Cerebellar cortex (tissue), 1 donor: Measurements from ENCODE around the gene SEC24D.
"Not testable (repeated sequence)": the region's sequence is repeated elsewhere in the genome, so short reads cannot be mapped to it uniquely, and the experiment has no call there.

Experiments used
- DNase-seq: peaks from one replicate; pipeline ENCODE4 v3.0.0-alpha.2; 2015; ENCODE audit warnings: low spot score

SEC24D gene

GRCh38 chr4:118811832-118812231 is 24.1 kb downstream of the SEC24D start:
- no peak for DNase-seq

DNA sequence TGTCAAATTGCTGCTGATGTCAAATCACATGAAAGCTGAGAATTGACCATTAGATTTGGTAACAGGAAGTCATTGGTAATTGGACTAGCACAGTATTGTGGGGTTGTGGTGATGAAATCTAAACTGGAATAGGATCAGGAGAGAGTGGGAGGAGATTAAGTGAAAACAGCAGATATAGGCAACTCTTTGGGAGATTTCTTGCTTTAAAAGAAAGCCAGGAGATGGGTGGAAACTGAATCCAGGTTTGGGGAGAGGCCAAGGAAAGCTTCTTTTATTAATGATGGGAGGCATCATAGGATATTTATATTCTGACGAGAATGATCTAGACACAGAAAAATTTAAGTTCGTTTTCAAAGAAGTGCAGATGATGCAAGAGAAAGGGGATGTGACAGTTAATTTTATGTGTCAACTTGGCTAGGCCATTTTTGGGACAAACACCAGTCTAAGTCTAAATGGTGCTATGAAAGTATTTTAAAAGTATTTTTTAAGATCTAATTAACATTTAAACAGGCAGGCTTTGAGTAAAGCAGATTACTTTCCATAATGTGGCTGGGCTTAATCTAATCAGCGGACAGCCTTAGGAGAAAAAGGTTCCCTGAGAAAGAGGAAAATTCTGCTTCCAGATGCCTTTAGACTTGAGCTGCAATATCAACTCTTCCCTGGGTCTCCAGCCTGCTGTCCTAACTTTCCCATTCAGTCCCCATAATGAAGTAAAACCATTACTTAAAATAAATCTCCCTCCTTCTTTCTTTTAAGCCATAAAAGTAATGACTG is 24.7 kb downstream of the SEC24D start:
- no peak for DNase-seq

DNA sequence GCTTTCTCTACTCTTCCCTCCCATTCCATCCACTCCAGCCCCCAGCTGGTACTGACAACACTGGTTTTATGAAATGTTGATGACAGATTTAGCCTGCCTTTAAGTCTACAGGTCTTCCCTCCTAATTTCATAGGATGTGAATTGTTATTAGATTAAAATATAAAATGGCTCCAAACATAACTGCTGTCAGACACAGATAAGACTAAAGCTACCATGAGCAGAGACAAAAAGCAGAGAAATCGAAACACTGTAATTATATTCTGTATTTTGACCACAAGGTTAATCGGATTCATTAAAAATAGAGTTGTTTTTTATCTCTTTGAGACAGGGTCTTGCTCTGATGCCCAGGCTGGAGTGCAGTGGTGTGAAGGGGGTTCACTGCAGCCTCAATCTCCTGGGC is 28.3 kb downstream of the SEC24D start:
- no peak for DNase-seq

GRCh38 chr4:118803253-118803652 is 32.7 kb downstream of the SEC24D start:
- no peak for DNase-seq

DNA sequence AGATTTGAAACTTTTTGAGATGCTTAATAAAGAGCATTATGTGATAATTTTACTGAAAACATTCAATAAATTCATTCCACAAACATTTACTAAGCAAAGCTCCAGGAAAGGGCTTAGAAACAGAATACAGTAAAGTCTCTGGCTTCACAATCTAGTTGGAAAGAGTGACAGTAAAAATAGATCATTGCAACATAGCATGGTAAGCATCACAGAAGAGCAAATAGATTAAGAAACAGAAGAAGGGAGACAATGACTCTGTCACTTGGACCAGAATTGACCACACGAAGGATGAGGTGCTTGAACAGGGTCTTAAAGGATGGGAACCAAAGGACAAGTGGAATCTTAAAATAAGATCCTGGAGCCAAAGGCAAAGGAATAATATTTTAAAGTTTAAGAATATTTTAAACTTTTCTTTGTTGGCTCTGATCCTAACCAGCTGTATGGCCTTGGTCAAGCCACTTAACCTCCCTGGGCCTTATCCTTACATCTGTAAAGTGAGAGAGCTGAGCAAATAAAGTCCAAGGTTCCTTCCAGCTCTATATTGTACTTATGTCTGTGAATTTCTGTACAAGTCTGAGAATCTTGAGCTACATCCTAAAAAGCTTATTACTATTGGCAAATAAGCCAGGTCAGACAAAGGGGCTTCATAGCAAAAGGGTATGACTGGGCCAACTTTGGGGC is 33.9 kb downstream of the SEC24D start:
- no peak for DNase-seq

DNA sequence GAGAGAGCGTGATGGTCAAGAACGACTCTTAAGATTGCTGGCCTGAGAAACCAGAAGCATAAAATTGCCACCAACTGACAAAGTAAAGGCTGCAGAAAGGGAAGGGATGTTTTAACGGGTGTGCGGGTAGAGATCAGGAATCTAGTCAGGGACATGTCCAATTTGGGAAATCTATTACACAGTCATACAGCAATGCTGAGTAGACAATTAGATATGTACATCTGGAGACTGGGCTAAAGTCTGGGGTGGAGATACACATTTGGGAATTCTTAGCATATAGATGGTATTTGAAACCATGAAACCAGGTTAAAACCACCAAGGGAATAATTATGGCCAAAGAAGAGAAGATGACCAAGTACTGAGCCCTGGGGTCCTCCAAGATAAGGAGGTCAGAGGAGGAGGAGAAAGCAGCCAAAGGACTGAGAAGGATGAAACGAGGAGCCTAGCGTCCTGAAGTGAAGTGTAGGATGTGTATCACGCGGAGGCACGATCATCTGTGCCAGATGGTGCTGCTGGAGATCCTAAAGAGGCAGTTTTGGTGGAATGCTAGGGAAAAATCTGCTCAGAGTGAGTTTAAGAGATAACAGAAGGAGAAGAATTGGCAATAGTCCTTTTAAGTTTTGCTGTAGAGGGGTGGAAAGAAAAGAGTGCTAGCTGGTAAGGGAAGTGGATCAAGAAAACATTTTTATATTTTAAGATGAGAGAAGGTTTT is 36.5 kb downstream of the SEC24D start:
- DNase-seq, result no peak

DNA sequence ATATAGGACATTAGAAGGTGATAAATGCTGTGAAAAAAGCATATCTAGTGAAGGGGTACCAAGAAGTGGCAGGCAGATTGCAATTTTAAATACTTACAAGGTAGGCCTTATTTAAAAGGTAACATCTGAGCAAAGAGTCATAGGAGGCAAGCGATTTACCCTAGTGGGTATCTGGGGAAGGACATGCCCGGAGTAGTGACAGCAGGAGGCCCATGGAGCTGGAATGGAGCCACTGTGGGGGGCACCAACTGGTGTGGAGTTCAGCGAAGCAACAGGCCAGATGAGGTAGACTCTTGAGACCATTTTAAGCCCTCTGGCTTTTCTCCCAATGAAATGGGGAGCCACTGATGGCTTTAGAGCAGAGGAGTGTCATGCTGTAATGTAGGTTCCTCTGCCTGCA is 37.3 kb downstream of the SEC24D start:
- no peak for DNase-seq

GRCh38 chr4:118797558-118798142 is 38.3 kb downstream of the SEC24D start:
- DNase-seq, result no peak

DNA sequence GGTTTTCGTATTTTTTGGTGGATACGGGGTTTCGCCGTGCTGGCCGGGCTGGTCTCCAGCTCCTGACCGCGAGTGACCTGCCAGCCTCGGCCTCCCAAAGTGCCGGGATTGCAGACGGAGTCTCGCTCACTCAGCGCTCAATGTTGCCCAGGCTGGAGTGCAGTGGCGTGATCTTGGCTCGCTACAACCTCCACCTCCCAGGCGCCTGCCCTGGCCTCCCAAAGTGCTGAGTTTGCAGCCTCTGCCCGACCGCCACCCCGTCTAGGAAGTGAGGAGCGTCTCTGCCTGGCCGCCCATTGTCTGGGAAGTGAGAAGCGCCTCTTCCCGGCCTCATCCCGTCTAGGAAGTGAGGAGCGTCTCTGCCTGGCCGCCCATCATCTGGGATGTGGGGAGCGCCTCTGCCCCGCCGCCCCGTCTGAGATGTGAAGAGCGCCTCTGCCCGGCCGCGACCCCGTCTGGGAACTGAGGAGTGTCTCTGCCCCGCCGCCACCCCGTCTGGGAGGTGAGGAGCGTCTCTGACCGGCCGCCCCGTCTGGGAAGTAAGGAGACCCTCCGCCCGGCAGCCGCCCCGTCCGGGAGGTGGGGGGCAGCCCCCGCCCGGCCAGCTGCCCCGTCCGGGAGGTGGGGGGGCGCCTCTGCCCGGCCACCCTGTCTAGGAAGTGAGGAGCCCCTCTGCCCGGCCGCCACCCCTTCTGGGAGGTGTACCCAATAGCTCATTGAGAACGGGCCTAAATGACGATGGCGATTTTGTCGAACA is 44.1 kb downstream of the SEC24D start:
- not testable (repeated sequence) for DNase-seq

DNA sequence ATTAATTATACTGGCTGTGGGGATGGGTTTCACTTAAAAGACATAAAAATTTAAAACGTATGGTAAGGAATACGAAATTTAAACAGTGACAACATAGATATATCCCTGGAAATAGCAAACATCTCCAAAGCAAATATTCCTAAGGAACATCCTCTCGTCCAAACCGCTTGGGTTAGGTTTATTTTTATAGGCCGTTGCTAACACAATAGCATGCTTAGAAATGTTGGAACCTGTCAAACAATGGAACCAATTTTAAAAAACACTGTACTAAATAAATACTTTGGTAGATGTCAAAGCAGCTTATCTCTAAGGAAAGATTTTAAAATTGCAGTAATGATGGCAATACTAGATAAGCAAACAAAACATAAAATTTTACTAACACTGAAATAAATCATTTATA is 45.4 kb downstream of the SEC24D start:
- DNase-seq, result no peak

GRCh38 chr4:118788911-118789310 is 47.0 kb downstream of the SEC24D start:
- DNase-seq, result no peak

DNA sequence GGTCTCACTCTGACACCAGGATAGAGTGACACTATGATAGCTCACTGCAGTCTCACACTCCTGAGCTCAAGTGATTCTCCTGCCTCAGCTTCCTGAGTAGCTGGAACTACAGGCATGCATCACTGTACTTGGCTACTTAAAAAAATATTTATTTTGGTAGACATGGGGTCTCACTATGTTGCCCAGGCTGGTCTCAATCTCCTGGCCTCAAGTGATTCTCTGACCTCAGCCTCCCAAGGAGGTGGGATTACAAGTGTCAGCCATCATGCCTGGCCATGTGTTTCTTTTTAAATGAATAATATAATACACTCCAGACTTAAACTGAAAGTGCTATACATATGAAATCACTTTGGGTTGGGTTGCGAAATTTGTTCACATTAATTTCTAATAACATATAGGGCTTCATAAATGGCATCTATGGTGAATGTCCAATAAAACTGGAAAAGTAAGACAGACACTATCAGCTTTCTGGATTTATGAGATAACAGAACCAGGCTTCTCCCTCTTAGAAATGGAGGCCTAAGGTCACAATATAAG is 48.0 kb downstream of the SEC24D start:
- DNase-seq, result no peak

DNA sequence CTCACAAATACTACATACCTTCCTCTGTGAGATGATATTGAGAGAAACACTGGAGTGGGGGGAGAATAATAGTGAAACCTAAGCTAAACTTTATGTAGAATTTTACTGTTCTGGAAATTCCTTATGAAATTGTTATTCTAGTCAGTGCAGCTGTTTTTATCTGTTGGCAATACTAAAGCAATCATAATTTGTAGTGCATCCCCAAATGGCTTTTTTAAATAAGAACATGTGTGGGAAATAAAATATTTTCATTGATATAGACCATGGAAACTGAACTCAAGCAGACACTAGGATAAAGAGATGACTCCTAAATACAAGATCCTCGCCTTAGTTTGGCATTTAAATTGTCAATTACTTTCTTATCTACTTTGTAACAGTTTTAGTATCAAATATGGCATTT is 51.1 kb downstream of the SEC24D start:
- no peak for DNase-seq

DNA sequence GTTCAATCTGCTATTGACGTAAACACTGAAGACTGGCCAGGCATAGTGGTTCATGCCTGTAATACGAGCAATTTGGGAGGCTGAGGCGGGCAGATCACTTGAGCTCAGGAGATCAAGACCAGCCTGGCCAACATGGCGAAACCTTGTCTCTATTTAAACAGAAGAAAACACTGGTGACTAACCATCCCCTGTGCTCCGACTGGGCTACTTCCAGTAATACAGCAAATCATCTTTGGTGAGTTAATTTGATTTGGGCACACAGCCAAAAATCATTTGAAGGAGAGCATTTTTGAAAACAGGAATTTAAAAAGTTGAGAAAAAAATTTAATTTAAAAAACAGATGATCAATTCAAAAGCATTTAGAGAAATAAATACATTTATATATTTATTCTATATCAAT is 52.0 kb downstream of the SEC24D start:
- DNase-seq, result no peak

DNA sequence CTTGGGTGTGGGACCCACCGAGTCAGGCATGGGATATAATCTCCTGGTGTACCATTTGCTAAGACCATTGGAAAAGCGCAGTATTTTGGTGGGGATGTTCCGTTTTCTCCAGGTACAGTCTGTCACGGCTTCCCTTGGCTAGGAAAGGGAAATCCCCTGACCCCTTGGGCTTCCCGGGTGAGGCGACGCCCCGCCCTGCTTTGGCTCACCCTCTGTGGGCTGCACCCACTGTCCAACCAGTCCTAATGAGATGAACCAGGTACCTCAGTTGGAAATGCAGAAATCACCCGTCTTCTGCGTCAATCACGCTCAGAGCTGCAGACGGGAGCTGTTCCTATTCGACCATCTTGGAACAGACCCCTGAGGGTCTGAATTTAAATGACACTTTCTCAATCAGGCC is 53.0 kb downstream of the SEC24D start:
- not testable (repeated sequence) for DNase-seq

- not testable (repeated sequence) for DNase-seq
These were observed 58.3 kb downstream of the SEC24D start for GRCh38 chr4:118777649-118778048.

- DNase-seq, result not testable (repeated sequence)
These were observed 58.8 kb downstream of the SEC24D start for GRCh38 chr4:118776955-118777640.

DNA sequence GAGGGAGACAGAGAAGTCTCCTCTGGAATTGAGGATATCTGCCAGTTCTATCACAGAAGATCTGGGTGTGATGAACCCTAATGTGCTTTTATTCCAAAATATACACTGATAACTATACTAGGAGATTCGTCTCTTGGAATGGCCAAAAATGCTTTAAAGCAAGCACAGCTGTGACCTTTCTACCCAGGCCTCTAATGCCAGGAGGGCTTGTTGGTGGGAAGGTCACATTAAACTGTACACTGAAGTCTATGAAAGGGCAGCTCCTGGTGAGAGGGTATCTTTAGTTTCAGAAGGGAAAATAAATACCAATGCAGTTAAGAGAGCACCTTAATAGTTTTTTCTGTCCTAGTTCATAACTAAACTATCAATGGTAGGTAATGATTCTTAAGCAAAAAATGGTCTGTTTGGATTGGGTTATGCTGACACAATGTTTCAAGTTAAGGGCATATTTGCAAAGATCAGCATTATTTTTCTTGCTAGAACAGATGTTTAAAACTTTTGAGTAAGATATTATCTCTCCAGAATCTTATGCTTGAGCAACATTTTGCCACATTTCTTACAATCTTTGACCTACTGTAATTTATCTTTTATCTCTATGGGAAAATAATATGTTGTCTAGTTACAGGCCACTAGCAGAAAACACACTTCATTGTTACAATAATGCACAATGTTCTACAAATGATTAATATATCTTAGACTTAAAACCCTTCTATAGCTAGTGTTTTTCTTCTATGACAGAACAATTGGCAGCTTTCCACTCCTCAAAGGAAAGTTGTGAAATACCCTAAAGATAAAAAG is 59.6 kb downstream of the SEC24D start:
- no peak for DNase-seq

- no peak for DNase-seq
These were observed 60.5 kb downstream of the SEC24D start for GRCh38 chr4:118775405-118775804.

- DNase-seq, result no peak
These were observed 60.9 kb downstream of the SEC24D start for GRCh38 chr4:118774989-118775388.
